HG02623 (cell line): ENCODE measurements around the gene TPO.

Experiments used
- ATAC-seq: cut with Tn5 transposase; IDR thresholded peaks from one replicate; pipeline ENCODE4 v1.9.1; 2021; ENCODE audit warnings: moderate library complexity; ENCODE audit not compliant: unreplicated experiment

The TPO gene

GRCh38 chr2:1518331-1518803 is 105.1 kb downstream of the TPO start:
- ATAC-seq, result no peak

- ATAC-seq, result no peak
Observed at GRCh38 chr2:1518867-1519530, 105.7 kb downstream of the TPO start.

- no peak for ATAC-seq
Observed at GRCh38 chr2:1521191-1521877, 108.1 kb downstream of the TPO start.

GRCh38 chr2:1521878-1522830 is 108.9 kb downstream of the TPO start:
- ATAC-seq, result no peak

GRCh38 chr2:1527153-1527992 is 114.1 kb downstream of the TPO start:
- no peak for ATAC-seq

- ATAC-seq, result no peak
Observed at GRCh38 chr2:1528273-1529064, 115.2 kb downstream of the TPO start.

- ATAC-seq, result no peak
Observed at GRCh38 chr2:1538663-1539062, 125.4 kb downstream of the TPO start.

- no peak for ATAC-seq
Observed at GRCh38 chr2:1539441-1539840, 126.2 kb downstream of the TPO start.

GRCh38 chr2:1539973-1540372 is 126.7 kb downstream of the TPO start:
- no peak for ATAC-seq

GRCh38 chr2:1540481-1540880 is 127.2 kb downstream of the TPO start:
- no peak for ATAC-seq

GRCh38 chr2:1541040-1541439 is 127.8 kb downstream of the TPO start:
- ATAC-seq, result no peak

- ATAC-seq, result no peak
Observed at GRCh38 chr2:1541819-1542475, 128.7 kb downstream of the TPO start.

- ATAC-seq, result no peak
Observed at GRCh38 chr2:1542971-1543370, 129.7 kb downstream of the TPO start.

GRCh38 chr2:1543776-1544477 is 130.7 kb downstream of the TPO start:
- no peak for ATAC-seq

- ATAC-seq, result no peak
Observed at GRCh38 chr2:1544478-1545069, 131.3 kb downstream of the TPO start.

GRCh38 chr2:1546023-1546591 is 132.8 kb downstream of the TPO start:
- ATAC-seq, result no peak

- no peak for ATAC-seq
Observed at GRCh38 chr2:1546901-1547300, 133.6 kb downstream of the TPO start.
